ENCODE results near the gene CAB39. TPM values are rescaled to one million over a fixed set of nuclear protein-coding genes. Genes with fewer than 3 reads are reported as not detected.

The CAB39 gene
- polyA plus RNA-seq, 1 donor (not counting 4 experiments of a cell fraction or from before 2014, with no cell fraction given): 120 TPM

- no peak for DNase-seq (ENCODE audit: low read depth, low spot score)
Measured at GRCh38 chr2:230737791-230738226, 25.2 kb downstream of the CAB39 start.

GRCh38 chr2:230738391-230738811, 25.8 kb downstream of the CAB39 start:
- no peak overlapping the region for H3K4me2 ChIP-seq (ENCODE audit: control insufficient read depth, extremely low read depth, insufficient read depth, low read depth, low read length)
- H3K9ac ChIP-seq (ENCODE audit: control insufficient read depth, extremely low read depth, insufficient read depth, low read length): no peak overlapping the region
- no peak overlapping the region for H2AFZ ChIP-seq (ENCODE audit: control insufficient read depth, low read length)
- dilution Hi-C loops (cut with MboI; ENCODE audit: extremely low pct_ligation_motif_present, low sequenced_read_pairs): no loop called here
- no peaks in the 10 kb centered on the region for H3K27me3 ChIP-seq (ENCODE audit: control insufficient read depth, extremely low read depth, insufficient read depth, low read length)
- peak overlapping the region; percentile 27 for H3K27ac ChIP-seq (ENCODE audit: control insufficient read depth, insufficient read depth, low read length)
- H3K4me1 ChIP-seq (ENCODE audit: control insufficient read depth, extremely low read depth, insufficient read depth, low read length): peaks cover 8% of the 10 kb centered on the region
- peaks cover 97% of the 10 kb centered on the region for H3K79me2 ChIP-seq (ENCODE audit: control insufficient read depth, insufficient read depth, low read length)
- no peak for FAIRE-seq
- DNase-seq (ENCODE audit: low read depth, low spot score): no peak
- no peaks in the 10 kb centered on the region for H3K9me3 ChIP-seq (ENCODE audit: control insufficient read depth, low read depth, low read length)
- H4K20me1 ChIP-seq (ENCODE audit: control insufficient read depth, extremely low read depth, insufficient read depth, low read length): peaks cover 15% of the 10 kb centered on the region
- H3K9me1 ChIP-seq (ENCODE audit: control insufficient read depth, extremely low read depth, insufficient read depth, low read length): no peaks in the 10 kb centered on the region
- TF ChIP-seq EZH2 (IDR thresholded peaks at IDR 0.05; ENCODE audit: low read length): no peak
- TF ChIP-seq CTCF (optimal IDR thresholded peaks at IDR 0.05 in 1 of 3, IDR thresholded peaks at IDR 0.05 in 1 of 3, conservative IDR thresholded peaks at IDR 0.05 in 1 of 3; ENCODE audit: extremely low read depth in 1 of 3, insufficient read depth in 2 of 3, low read length in 3 of 3): no peak
- no peak overlapping the region for H3K4me3 ChIP-seq (ENCODE audit: control insufficient read depth in 2 of 3, extremely low read depth in 1 of 3, insufficient read depth in 2 of 3, low read depth in 1 of 3, low read length in 3 of 3)
- H3K36me3 ChIP-seq (ENCODE audit: control insufficient read depth in 2 of 2, extremely low read depth in 1 of 2, insufficient read depth in 2 of 2, low read length in 2 of 2): peaks cover 14 to 24% of the 10 kb centered on the region in 2 experiments

More at GRCh38 chr2:230737791-230738226, 25.2 kb downstream of the CAB39 start:
- peak overlapping the region; percentile 27 for H3K27ac ChIP-seq (ENCODE audit: control insufficient read depth, insufficient read depth, low read length)
- H3K9me1 ChIP-seq (ENCODE audit: control insufficient read depth, extremely low read depth, insufficient read depth, low read length): no peaks in the 10 kb centered on the region
- H3K9ac ChIP-seq (ENCODE audit: control insufficient read depth, extremely low read depth, insufficient read depth, low read length): no peak overlapping the region
- no peak for FAIRE-seq
- H3K4me2 ChIP-seq (ENCODE audit: control insufficient read depth, extremely low read depth, insufficient read depth, low read depth, low read length): no peak overlapping the region
- no peak overlapping the region for H2AFZ ChIP-seq (ENCODE audit: control insufficient read depth, low read length)
- peaks cover 98% of the 10 kb centered on the region for H3K79me2 ChIP-seq (ENCODE audit: control insufficient read depth, insufficient read depth, low read length)
- peaks cover 15% of the 10 kb centered on the region for H4K20me1 ChIP-seq (ENCODE audit: control insufficient read depth, extremely low read depth, insufficient read depth, low read length)
- dilution Hi-C loops (cut with MboI; ENCODE audit: extremely low pct_ligation_motif_present, low sequenced_read_pairs): no loop called here
- no peaks in the 10 kb centered on the region for H3K9me3 ChIP-seq (ENCODE audit: control insufficient read depth, low read depth, low read length)
- H3K4me3 ChIP-seq (ENCODE audit: control insufficient read depth in 2 of 3, extremely low read depth in 1 of 3, insufficient read depth in 2 of 3, low read depth in 1 of 3, low read length in 3 of 3): no peak overlapping the region
- H3K27me3 ChIP-seq (ENCODE audit: control insufficient read depth, extremely low read depth, insufficient read depth, low read length): no peaks in the 10 kb centered on the region
- H3K4me1 ChIP-seq (ENCODE audit: control insufficient read depth, extremely low read depth, insufficient read depth, low read length): peaks cover 8% of the 10 kb centered on the region
- TF ChIP-seq CTCF (optimal IDR thresholded peaks at IDR 0.05 in 1 of 3, IDR thresholded peaks at IDR 0.05 in 1 of 3, conservative IDR thresholded peaks at IDR 0.05 in 1 of 3; ENCODE audit: extremely low read depth in 1 of 3, insufficient read depth in 2 of 3, low read length in 3 of 3): no peak
- no peak for TF ChIP-seq EZH2 (IDR thresholded peaks at IDR 0.05; ENCODE audit: low read length)
- peaks cover 15 to 22% of the 10 kb centered on the region in 2 experiments for H3K36me3 ChIP-seq (ENCODE audit: control insufficient read depth in 2 of 2, extremely low read depth in 1 of 2, insufficient read depth in 2 of 2, low read length in 2 of 2)

Data from keratinocyte (primary cell).